ENCODE measurements around the gene PLIN1.

- TF ChIP-seq MYC (IDR thresholded peaks at IDR 0.05; ENCODE audit: insufficient read depth, insufficient read length, insufficient replicate concordance, low read length, severe bottlenecking) (no peak), POLR2AphosphoS5 (IDR thresholded peaks at IDR 0.05; ENCODE audit: low read length) (no peak), HCFC1 (IDR thresholded peaks at IDR 0.05; ENCODE audit: low read length) (no peak), BHLHE40 (IDR thresholded peaks at IDR 0.05; ENCODE audit: borderline replicate concordance in 1 of 2, low read depth in 2 of 2, low read length in 1 of 2) (no peak), TBL1XR1 (IDR thresholded peaks at IDR 0.05; ENCODE audit: low read depth, low read length) (no peak), ATF2 (IDR thresholded peaks at IDR 0.05; ENCODE audit: low read length) (no peak), MAX (IDR thresholded peaks at IDR 0.05; ENCODE audit: low read depth, low read length) (no peak), PBX3 (IDR thresholded peaks at IDR 0.05; ENCODE audit: insufficient replicate concordance, low read depth, low read length) (no peak), GABPA (IDR thresholded peaks at IDR 0.05; ENCODE audit: low read depth) (no peak), EZH2 (IDR thresholded peaks at IDR 0.05; ENCODE audit: borderline replicate concordance, control insufficient read depth, low read depth, low read length) (no peak), FOXM1 (IDR thresholded peaks at IDR 0.05; ENCODE audit: low read depth, low read length) (no peak), ZSCAN29 (IDR thresholded peaks at IDR 0.05) (no peak)
These were observed 29.5 kb downstream of the PLIN1 start for GRCh38 chr15:89649716-89650115.
